NCI-H2171 treated with DMSO at 0.1 percent for 48 hours (cell line): ENCODE data around the gene ACADSB.

Source experiments
- DNase-seq: peaks from one replicate; lab custom pipeline; 2025; lab: John Stamatoyannopoulos, UW

The ACADSB gene

GRCh38 chr10:123100030-123100762, 91.4 kb downstream of the ACADSB start:
- DNase-seq, result no peak

DNA sequence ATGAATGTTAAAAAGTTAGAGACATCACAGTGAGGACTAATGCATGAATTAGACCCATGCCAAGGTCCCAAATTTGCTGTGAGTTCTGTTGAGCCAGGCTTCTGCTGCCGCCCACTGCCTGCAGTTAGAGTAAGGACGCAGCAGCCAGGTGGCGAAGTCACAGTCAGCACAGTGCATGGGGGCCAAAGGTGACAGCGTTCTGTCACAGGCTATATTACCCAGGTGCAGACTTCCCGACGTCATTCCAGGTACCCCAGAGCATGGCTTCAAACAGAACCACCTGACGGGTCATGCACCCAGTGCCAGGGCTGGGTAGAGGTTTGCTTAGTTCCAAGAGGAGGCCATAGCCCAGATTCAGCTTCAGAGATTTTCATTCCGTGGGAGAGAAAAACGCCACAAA, 93.1 kb downstream of the ACADSB start:
- no peak for DNase-seq

GRCh38 chr10:123102673-123103072, 93.9 kb downstream of the ACADSB start:
- no peak for DNase-seq

- DNase-seq, result peak; percentile 55
Observed at GRCh38 chr10:123103944-123104343, 95.1 kb downstream of the ACADSB start.
